GM12878 (cell line): ENCODE data around the gene SIRPD. TPM values are rescaled to one million over a fixed set of nuclear protein-coding genes. Genes with fewer than 3 reads are reported as not detected.

ENCODE experiments used
- ATAC-seq: fragments of 200-7000 bp; cut with Tn5 transposase; 3 replicates; pipeline ENCODE4 v1.9.1; 2020; ENCODE audit warnings: mild to moderate bottlenecking, moderate library complexity
- Bru-seq: library from RNA; stranded (reverse); fragments of 400-500 nt; gene quantifications from one replicate; lab custom pipeline; 2021; lab: Mats Ljungman, UMichigan
- BruChase-seq, 2 experiments: library from RNA; stranded (reverse); fragments of 400-500 nt; gene quantifications; one replicate each; lab custom pipeline; 2021; lab: Mats Ljungman, UMichigan
- BruUV-seq: library from RNA; stranded (reverse); fragments of 400-500 nt; replicated peaks from 2 replicates; lab custom pipeline; 2021; lab: Mats Ljungman, UMichigan
- CTCF ChIA-PET: fragments of 300-600 bp; sonication (Branson Sonifier 250); formaldehyde crosslinking; extraction: SDS; loops from one replicate; lab custom pipeline; 2021; ENCODE audit warnings: inconsistent platforms; lab: Yijun Ruan, JAX
- POLR2A ChIA-PET: fragments of 350-600 bp; formaldehyde crosslinking; extraction: SDS; loops from one replicate; lab custom pipeline; 2021; ENCODE audit warnings: inconsistent platforms; lab: Charles Lee
- RAD21 ChIA-PET: fragments of 300-600 bp; sonication (Branson Sonifier 250); formaldehyde crosslinking; loops from one replicate; lab custom pipeline; 2023; ENCODE audit warnings: antibody characterized with exemption; ENCODE audit not compliant: unreplicated experiment; lab: Charles Lee
- SMC1A ChIA-PET: fragments of 300-600 bp; sonication (Branson Sonifier 250); formaldehyde crosslinking; loops from one replicate; lab custom pipeline; 2023; ENCODE audit not compliant: unreplicated experiment, uncharacterized antibody; lab: Charles Lee
- DNase-seq: peaks from one replicate; pipeline ENCODE4 v3.0.0-alpha.2; 2011; ENCODE audit warnings: low read depth, low spot score
- FAIRE-seq: peaks from 3 replicates; lab custom pipeline; 2011; peaks lifted over from hg19 to GRCh38; lab: Jason Lieb, UNC
- H2AFZ ChIP-seq: 2 replicates; pipeline ENCODE4 v1.6.0; 2011; ENCODE audit warnings: low read depth, low read length, control low read depth; ENCODE audit not compliant: control insufficient read depth
- H3K27ac ChIP-seq: 2 replicates; pipeline ENCODE4 v1.5.1; 2011; ENCODE audit warnings: control low read depth; ENCODE audit not compliant: control insufficient read depth, insufficient read depth
- H3K27me3 ChIP-seq, 2 experiments: replicated peaks in 1 of 2; 2 replicates each; pipeline versions ENCODE4 v1.6.0 to v1.6.1; 2011; ENCODE audit warnings: low read length in 1 of 2; ENCODE audit not compliant: control insufficient read depth in 2 of 2, insufficient read depth in 2 of 2
- H3K36me3 ChIP-seq, 2 experiments: 2 replicates each; pipeline ENCODE4 v1.5.1; 2011; ENCODE audit warnings: low read length in 1 of 2; ENCODE audit not compliant: control insufficient read depth in 2 of 2, insufficient read depth in 2 of 2
- H3K4me1 ChIP-seq: 2 replicates; pipeline ENCODE4 v1.6.1; 2011; ENCODE audit warnings: mild to moderate bottlenecking, low read length, moderate library complexity, mixed read lengths; ENCODE audit not compliant: control insufficient read depth, insufficient read depth
- H3K4me2 ChIP-seq: 2 replicates; pipeline ENCODE4 v1.6.0; 2011; ENCODE audit warnings: control low read depth; ENCODE audit not compliant: control insufficient read depth, insufficient read depth
- H3K4me3 ChIP-seq: fragments of 200-600 bp; sonication (generic); 2 replicates; pipeline ENCODE4 v1.5.1; 2016
- H3K79me2 ChIP-seq: 2 replicates; pipeline ENCODE4 v1.6.0; 2011; ENCODE audit warnings: low read length; ENCODE audit not compliant: control insufficient read depth, insufficient read depth
- H3K9ac ChIP-seq: 2 replicates; pipeline ENCODE4 v1.8.0; 2011; ENCODE audit warnings: low read length, control low read depth, mixed read lengths; ENCODE audit not compliant: control insufficient read depth, insufficient read depth
- H3K9me3 ChIP-seq: replicated peaks from 3 replicates; pipeline ENCODE4 v1.5.1; 2011; ENCODE audit warnings: mild to moderate bottlenecking, low read length; ENCODE audit not compliant: control insufficient read depth, insufficient read depth
- H4K20me1 ChIP-seq: 2 replicates; pipeline ENCODE4 v1.6.0; 2011; ENCODE audit not compliant: control insufficient read depth, insufficient read depth
- ATF3 ChIP-seq: IDR thresholded peaks from 2 replicates; pipeline ENCODE4 v1.6.1; 2011; ENCODE audit warnings: low read depth, mild to moderate bottlenecking, low read length, moderate library complexity, borderline replicate concordance; ENCODE audit errors: extremely low read depth
- ATF7 ChIP-seq: fragments of 450-650 bp; IDR thresholded peaks from 2 replicates; pipeline ENCODE4 v1.6.1; 2016; ENCODE audit warnings: low read depth, mild to moderate bottlenecking
- BHLHE40 ChIP-seq, 2 experiments: fragments of 450-650 bp in 1 of 2; IDR thresholded peaks; 2 replicates each; pipeline ENCODE4 v1.6.1; 2011 to 2017; ENCODE audit warnings: low read depth in 2 of 2, borderline replicate concordance in 1 of 2, improper control_type of control experiment in 1 of 2, low read length in 1 of 2, mild to moderate bottlenecking in 1 of 2
- GABPA ChIP-seq: IDR thresholded peaks from 2 replicates; pipeline ENCODE4 v1.6.1; 2014; ENCODE audit warnings: antibody characterized with exemption, low read depth, mild to moderate bottlenecking, inconsistent platforms
- GATAD2B ChIP-seq: fragments of 450-650 bp; conservative IDR thresholded peaks from 2 replicates; pipeline ENCODE4 v1.6.1; 2017; ENCODE audit warnings: low read depth, mild to moderate bottlenecking, moderate library complexity
- IKZF2 ChIP-seq, 2 experiments: fragments of 450-650 bp; IDR thresholded peaks; 2 replicates each; pipeline ENCODE4 v1.6.1; 2017; ENCODE audit warnings: mild to moderate bottlenecking in 2 of 2, moderate library complexity in 2 of 2
- LARP7 ChIP-seq: fragments of 450-650 bp; IDR thresholded peaks from 2 replicates; pipeline ENCODE4 v1.6.1; 2017; ENCODE audit warnings: mild to moderate bottlenecking
- MEF2B ChIP-seq: fragments of 450-650 bp; IDR thresholded peaks from 2 replicates; pipeline ENCODE4 v1.6.1; 2018; ENCODE audit warnings: mild to moderate bottlenecking, moderate library complexity; ENCODE audit not compliant: partially characterized antibody, poor library complexity, severe bottlenecking
- NFYB ChIP-seq: IDR thresholded peaks from 2 replicates; pipeline ENCODE4 v1.6.1; 2011; ENCODE audit warnings: low read depth, mild to moderate bottlenecking, low read length, improper control_type of control experiment, moderate library complexity; ENCODE audit not compliant: insufficient read depth
- NR2C1 ChIP-seq: fragments of 450-650 bp; IDR thresholded peaks from 2 replicates; pipeline ENCODE4 v1.6.1; 2017; ENCODE audit warnings: antibody characterized with exemption, mild to moderate bottlenecking, moderate library complexity
- RAD21 ChIP-seq: IDR thresholded peaks from 2 replicates; pipeline ENCODE4 v1.6.1; 2011; ENCODE audit warnings: mild to moderate bottlenecking, low read depth, low read length, moderate library complexity; ENCODE audit not compliant: insufficient read depth
- SIN3A ChIP-seq: IDR thresholded peaks from 2 replicates; pipeline ENCODE4 v1.6.1; 2012; ENCODE audit warnings: low read depth, low read length, improper control_type of control experiment
- USF1 ChIP-seq: IDR thresholded peaks from 2 replicates; pipeline ENCODE4 v1.6.1; 2011; ENCODE audit warnings: borderline replicate concordance, low read depth, mild to moderate bottlenecking, moderate library complexity, mixed read lengths, low read length; ENCODE audit not compliant: insufficient read depth; ENCODE audit errors: extremely low read length
- ZNF207 ChIP-seq: fragments of 450-650 bp; IDR thresholded peaks from 2 replicates; pipeline ENCODE4 v1.6.1; 2014; ENCODE audit warnings: antibody characterized with exemption, mild to moderate bottlenecking, borderline replicate concordance
- ZNF217 ChIP-seq: fragments of 450-650 bp; IDR thresholded peaks from 2 replicates; pipeline ENCODE4 v1.6.1; 2017; ENCODE audit warnings: antibody characterized with exemption, mild to moderate bottlenecking
- ZNF622 ChIP-seq: fragments of 450-650 bp; IDR thresholded peaks from 2 replicates; pipeline ENCODE4 v1.6.1; 2017; ENCODE audit warnings: mild to moderate bottlenecking, inconsistent platforms
- WGBS: methylation state at CpG from one replicate; pipeline ENCODE4 v1.1.6; 2016; ENCODE audit warnings: low lambda C conversion rate; ENCODE audit not compliant: insufficient replicate concordance, insufficient coverage; ENCODE audit errors: missing lambda C conversion rate; 5-methylcytosine and 5-hydroxymethylcytosine counted together
- in situ Hi-C: fragments of 300-500 bp; cut with MboI; formaldehyde crosslinking; loops from 9 replicates; pipeline ENCODE4 v1.14.3; 2018; ENCODE audit warnings: mixed read lengths
- intact Hi-C: fragments of 100-400 bp; cut with micrococcal nuclease; formaldehyde crosslinking; loops from one replicate; pipeline ENCODE4 v1.14.2; 2022; ENCODE audit not compliant: unreplicated experiment
- long read RNA-seq, 2 experiments: library from polyadenylated mRNA; unstranded; transcript quantifications; one replicate each; pipeline ENCODE4 v2.0.0, GENCODE V29; 2019 to 2020
- polyA minus RNA-seq, 3 experiments: library from RNA; depleted of rRNA, polyadenylated mRNA; stranded (reverse); fragments of >200 nt; gene quantifications; 2 replicates each; pipeline ENCODE4 v1.2.3, GENCODE V29; 2011
- polyA plus RNA-seq, 11 experiments: library from polyadenylated mRNA; depleted of rRNA in 4 of 11; unstranded in 6 of 11; stranded (reverse) in 5 of 11; fragments of >200 nt; fragmentation: Nextera tagmentation in 4 of 11; fragmentation: Illumina TruSeq in 1 of 11; extraction: Ambion mirVana in 4 of 11; extraction: Trizol in 1 of 11; gene quantifications; 1 replicate in 1 of 11; 2 replicates in 10 of 11; pipeline versions ENCODE4 v1.2.1 to v1.2.3, GENCODE V29; 2011 to 2016; ENCODE audit warnings: inconsistent platforms in 2 of 11, missing spikeins in 2 of 11, low read depth in 1 of 11
- total RNA-seq, 4 experiments: library from RNA; depleted of rRNA in 3 of 4; stranded (reverse); fragments of >200 nt in 3 of 4; fragmentation: Illumina TruSeq in 1 of 4; extraction: Trizol in 1 of 4; gene quantifications; 2 replicates each; pipeline versions ENCODE4 v1.2.1 to v1.2.3, GENCODE V29; 2013 to 2021

The SIRPD gene
- 6.0 and 7.0 TPM in 2 replicates for total RNA-seq (2013; cell fraction: nucleolus; rRNA removed)
- 0.54 and 1.1 TPM in 2 replicates for total RNA-seq (2014; rRNA removed)
- total RNA-seq (2014; rRNA removed; fragmentation: Illumina TruSeq; extraction: Trizol), result 0.46 and 1.0 TPM in 2 replicates
- 0.51 and 1.1 TPM in 2 replicates for total RNA-seq (2021)
- polyA plus RNA-seq (2011; ENCODE audit: low read depth), result not detected
- 0.10 TPM in 1 of 2 replicates, not detected in the other for polyA plus RNA-seq (2011; rRNA removed)
- polyA plus RNA-seq (2011; cell fraction: cytosol; rRNA removed), result 0.21 TPM in 1 of 2 replicates, not detected in the other
- 0.18 and 0.22 TPM in 2 replicates for polyA plus RNA-seq (2011; cell fraction: nucleus; rRNA removed)
- polyA plus RNA-seq (2012), result not detected in 2 replicates
- polyA plus RNA-seq (2014; fragmentation: Illumina TruSeq; extraction: Trizol), result 0.52 and 1.6 TPM in 2 replicates
- polyA plus RNA-seq (2014; fragmentation: Nextera tagmentation; extraction: Ambion mirVana), result 1 to 10 TPM in 1 of 2 experiments, under 1 TPM in 1; 0.77 to 1.1 TPM
- polyA plus RNA-seq (2014; rRNA removed), result 0.06 and 0.18 TPM in 2 replicates
- under 1 TPM; 0.74 to 0.99 TPM for polyA plus RNA-seq (2016; fragmentation: Nextera tagmentation; extraction: Ambion mirVana)
- polyA minus RNA-seq (2011; rRNA and poly(A)+ RNA removed), result 0.22 TPM in 1 of 2 replicates, not detected in the other
- polyA minus RNA-seq (2011; cell fraction: cytosol; rRNA and poly(A)+ RNA removed), result not detected in 2 replicates
- 0.24 and 0.38 TPM in 2 replicates for polyA minus RNA-seq (2011; cell fraction: nucleus; rRNA and poly(A)+ RNA removed)
- Bru-seq, nascent RNA, result percentile 44 among the genes with signal in this experiment
- percentile 48 among the genes with signal in this experiment for BruChase-seq, experiment 1, labeled RNA remaining after a 6-hour chase
- percentile 52 among the genes with signal in this experiment for BruChase-seq, experiment 2, labeled RNA remaining after a 2-hour chase
- long read RNA-seq, experiment 1, result 0 reads
- long read RNA-seq, experiment 2, result 0 reads

DNA sequence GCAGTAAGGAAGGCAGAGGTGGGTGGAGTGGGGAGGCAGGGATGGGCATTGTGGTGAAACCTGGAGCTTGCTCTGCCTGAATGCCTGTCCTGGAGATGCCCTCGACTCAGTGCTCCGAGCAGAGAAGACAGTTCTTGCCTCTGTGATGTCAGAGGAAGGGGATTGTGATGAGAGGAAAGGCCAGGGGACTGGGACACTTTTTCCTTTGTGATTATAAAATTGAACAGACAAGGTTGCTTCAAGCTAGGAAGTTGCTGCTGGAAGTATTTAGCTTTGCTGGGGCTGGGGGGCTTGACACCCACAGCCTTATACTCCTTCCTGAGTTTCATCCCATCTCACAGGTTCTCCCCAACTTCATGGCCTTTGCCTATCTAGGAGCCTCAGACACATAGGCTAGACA, at the start of gene SIRPD:
Gene SIRPD, minus strand, starts transcription at position 101 of the 400 bp plus-strand sequence. Its CDS starts 52 bp downstream, at position 49.
- no peak for DNase-seq
- TF ChIP-seq IKZF2 (IDR thresholded peaks at IDR 0.05) (no peak), MEF2B (no peak), BHLHE40 (IDR thresholded peaks at IDR 0.05; ENCODE audit: borderline replicate concordance in 1 of 2, low read depth in 2 of 2, low read length in 1 of 2) (no peak), ZNF217 (no peak), USF1 (no peak), RAD21 (no peak), SIN3A (no peak), ZNF622 (no peak), ZNF207 (no peak), ATF3 (no peak), ATF7 (no peak), GABPA (no peak), GATAD2B (no peak), NFYB (no peak), NR2C1 (no peak), LARP7 (no peak)
- no peak within 1 kb of the TSS for H3K9ac ChIP-seq
- H3K27ac ChIP-seq, result no peak within 1 kb of the TSS
- no peaks in the 10 kb centered on the region for H3K36me3 ChIP-seq
- ChIA-PET CTCF (interaction anchor here (2.5 kb wide), 1 partner anchor 48 kb away, joined by 10 read pairs; no protein-coding TSS in a partner anchor), RAD21 (no interaction called here), SMC1A (interaction anchor here (1.4 kb wide), 1 partner anchor 18 kb away, joined by 3 read pairs; no protein-coding TSS in a partner anchor), POLR2A (interaction anchor here (0.8 kb wide), 1 partner anchor 148 kb away, joined by 3 read pairs; no protein-coding TSS in a partner anchor)
- intact Hi-C loops, result no loop called here
- H3K27me3 ChIP-seq, result peaks cover 0 to 2% of the 10 kb centered on the region in 2 experiments; a peak in 1 of 4 replicates
- H3K4me1 ChIP-seq, result no peaks in the 10 kb centered on the region
- no peak within 1 kb of the TSS for H3K4me3 ChIP-seq
- peaks cover 3% of the 10 kb centered on the region; the same call in 2 of the 3 replicates for H3K9me3 ChIP-seq
- WGBS, result 0% methylated on average over 2 of the region's 2 CpGs
- no peak within 1 kb of the TSS for H2AFZ ChIP-seq
- no peak for ATAC-seq
- in situ Hi-C loops, result no loop called here
- no TSS peak for BruUV-seq
- H3K4me2 ChIP-seq, result no peak within 1 kb of the TSS
- H4K20me1 ChIP-seq, result no peaks in the 10 kb centered on the region
- no peak for FAIRE-seq
- no peaks in the 10 kb centered on the region for H3K79me2 ChIP-seq
